HG03354 (cell line): Measurements from ENCODE around the gene JAK1.
A peak's percentile ranks its signal among the peaks of the same experiment; 100 is the strongest.
"Not testable (repeated sequence)": the region's sequence is repeated elsewhere in the genome, so short reads cannot be mapped to it uniquely, and the experiment has no call there.

Experiments
- ATAC-seq: cut with Tn5 transposase; IDR thresholded peaks from one replicate; pipeline ENCODE4 v1.9.1; 2021; ENCODE audit warnings: mild to moderate bottlenecking; ENCODE audit not compliant: unreplicated experiment, poor library complexity, severe bottlenecking

Gene JAK1

GRCh38 chr1:64966158-64966971 is at the start of gene JAK1:
JAK1 (minus strand) TSS chr1:64966549; CDS start chr1:64886264, 80,285 bp downstream.
- ATAC-seq = peak; percentile 78

- no peak for ATAC-seq
These were observed 48.0 kb upstream of the JAK1 start for GRCh38 chr1:65014321-65014720.

- no peak for ATAC-seq
These were observed 45.6 kb upstream of the JAK1 start for GRCh38 chr1:65011983-65012382.

- ATAC-seq = no peak
These were observed 43.5 kb upstream of the JAK1 start for GRCh38 chr1:65009724-65010420.

- ATAC-seq = no peak
These were observed 42.8 kb upstream of the JAK1 start for GRCh38 chr1:65009176-65009575.

- no peak for ATAC-seq
These were observed 40.5 kb upstream of the JAK1 start for GRCh38 chr1:65006806-65007205.

GRCh38 chr1:65003316-65003664 is 36.9 kb upstream of the JAK1 start:
- ATAC-seq = no peak

GRCh38 chr1:65002508-65003315 is 36.4 kb upstream of the JAK1 start:
- ATAC-seq = peak; percentile 83

- peak; percentile 4 for ATAC-seq
These were observed 35.8 kb upstream of the JAK1 start for GRCh38 chr1:65002156-65002507.

- ATAC-seq = no peak
These were observed 35.0 kb upstream of the JAK1 start for GRCh38 chr1:65001231-65001792.

- ATAC-seq = not testable (repeated sequence)
These were observed 32.1 kb upstream of the JAK1 start for GRCh38 chr1:64998425-64998948.

- ATAC-seq = no peak
These were observed 30.4 kb upstream of the JAK1 start for GRCh38 chr1:64996541-64997257.

GRCh38 chr1:64995316-64995715 is 29.0 kb upstream of the JAK1 start:
- ATAC-seq = no peak

GRCh38 chr1:64986903-64987871 is 20.8 kb upstream of the JAK1 start:
- ATAC-seq = peak; percentile 98

GRCh38 chr1:64984737-64985136 is 18.4 kb upstream of the JAK1 start:
- no peak for ATAC-seq

- no peak for ATAC-seq
These were observed 17.8 kb upstream of the JAK1 start for GRCh38 chr1:64984106-64984505.

GRCh38 chr1:64983110-64983509 is 16.8 kb upstream of the JAK1 start:
- no peak for ATAC-seq
